ENCODE data around the gene ALOX5.
A peak's percentile ranks its signal among the peaks of the same experiment; 100 is the strongest.

ALOX5 gene

GRCh38 chr10:45444022-45444421 lies 70.0 kb downstream of the ALOX5 start:
- no peak for DNase-seq

- DNase-seq, result no peak
These were observed 71.2 kb downstream of the ALOX5 start for GRCh38 chr10:45444976-45445898.

- no peak for DNase-seq
These were observed 72.8 kb downstream of the ALOX5 start for GRCh38 chr10:45446858-45447257.

- DNase-seq, result no peak
These were observed 73.4 kb downstream of the ALOX5 start for GRCh38 chr10:45447416-45447815.

- no peak for DNase-seq
These were observed 76.8 kb downstream of the ALOX5 start for GRCh38 chr10:45450866-45451265.

- no peak for DNase-seq
These were observed 77.4 kb downstream of the ALOX5 start for GRCh38 chr10:45451407-45451806.

GRCh38 chr10:45452268-45452667 lies 78.3 kb downstream of the ALOX5 start:
- DNase-seq, result no peak

GRCh38 chr10:45452743-45453452 lies 78.9 kb downstream of the ALOX5 start:
- no peak for DNase-seq

- DNase-seq, result no peak
These were observed 79.7 kb downstream of the ALOX5 start for GRCh38 chr10:45453639-45454255.

- DNase-seq, result no peak
These were observed 80.2 kb downstream of the ALOX5 start for GRCh38 chr10:45454262-45454661.

GRCh38 chr10:45454859-45455258 lies 80.8 kb downstream of the ALOX5 start:
- DNase-seq, result no peak

GRCh38 chr10:45456233-45456632 lies 82.2 kb downstream of the ALOX5 start:
- DNase-seq, result no peak

GRCh38 chr10:45456822-45457221 lies 82.8 kb downstream of the ALOX5 start:
- DNase-seq, result no peak

- no peak for DNase-seq
These were observed 83.5 kb downstream of the ALOX5 start for GRCh38 chr10:45457487-45457886.

GRCh38 chr10:45460235-45460878 lies 86.3 kb downstream of the ALOX5 start:
- no peak for DNase-seq

- DNase-seq, result no peak
These were observed 87.0 kb downstream of the ALOX5 start for GRCh38 chr10:45461034-45461433.

GRCh38 chr10:45463244-45464116 lies 89.5 kb downstream of the ALOX5 start:
- DNase-seq, result no peak

- peak; percentile 83 for DNase-seq
These were observed 91.0 kb downstream of the ALOX5 start for GRCh38 chr10:45464958-45465567.

GRCh38 chr10:45466784-45467183 lies 92.8 kb downstream of the ALOX5 start:
- DNase-seq, result no peak

GRCh38 chr10:45468079-45468478 lies 94.1 kb downstream of the ALOX5 start:
- DNase-seq, result no peak
